ENCODE data around the gene RMI2.

The RMI2 gene

DNA sequence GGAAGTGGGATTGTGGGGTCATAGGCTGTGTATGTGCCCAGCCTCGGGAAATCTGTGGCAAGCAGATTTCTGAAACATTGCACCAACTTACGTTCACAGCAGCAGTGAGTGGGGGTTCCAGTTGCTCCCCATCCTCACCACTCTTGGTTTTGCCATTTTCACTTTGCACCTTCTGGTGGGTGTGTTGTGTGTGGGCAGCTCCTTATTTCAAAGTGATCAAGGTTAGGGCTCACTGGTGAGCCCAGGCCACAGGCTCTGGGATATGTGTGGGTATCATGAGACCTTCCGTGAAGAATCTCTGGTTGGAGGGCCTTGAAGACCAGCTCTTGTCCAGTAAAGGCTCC lies 34.7 kb upstream of the RMI2 start:
- no peak for DNase-seq

- DNase-seq = no peak
Measured at GRCh38 chr16:11310997-11311561, 34.2 kb upstream of the RMI2 start.

DNA sequence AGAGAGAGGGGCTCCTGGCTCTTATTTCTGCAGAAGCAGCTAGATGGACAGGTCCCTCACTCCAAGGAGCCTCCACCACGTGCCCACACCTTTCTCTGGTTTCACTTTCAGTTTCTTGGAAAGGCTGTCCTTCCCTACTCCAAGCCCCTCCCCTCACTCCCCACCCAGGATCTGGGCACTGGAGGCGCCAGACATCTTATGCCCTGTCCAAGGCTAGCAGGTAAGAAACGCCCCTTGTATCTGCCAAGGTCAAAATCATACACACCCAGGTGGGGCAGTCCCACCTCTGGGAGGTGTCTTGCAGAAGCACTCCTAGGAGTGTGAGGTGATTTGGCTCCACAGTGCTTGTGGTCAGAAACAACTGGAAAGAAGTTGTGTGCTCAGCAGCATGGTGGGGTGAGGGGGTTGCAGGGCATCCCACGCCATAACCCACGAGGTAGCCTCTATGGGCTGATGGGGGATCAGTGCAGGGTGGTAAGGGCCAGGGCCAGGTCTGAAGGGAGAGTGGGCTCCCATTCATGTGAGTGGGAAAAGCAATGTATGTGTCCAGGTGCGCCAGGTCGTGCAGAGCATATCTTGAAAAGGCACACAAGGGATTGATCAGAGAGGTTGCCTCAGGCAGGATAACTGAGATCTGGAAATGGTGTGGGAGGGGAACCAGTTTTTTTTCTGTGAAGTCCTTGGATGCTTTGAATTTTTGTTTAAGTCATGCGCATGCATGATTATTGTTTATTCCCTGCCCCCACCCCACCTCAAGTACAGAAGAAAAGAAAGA lies 32.4 kb upstream of the RMI2 start:
- no peak for DNase-seq

DNA sequence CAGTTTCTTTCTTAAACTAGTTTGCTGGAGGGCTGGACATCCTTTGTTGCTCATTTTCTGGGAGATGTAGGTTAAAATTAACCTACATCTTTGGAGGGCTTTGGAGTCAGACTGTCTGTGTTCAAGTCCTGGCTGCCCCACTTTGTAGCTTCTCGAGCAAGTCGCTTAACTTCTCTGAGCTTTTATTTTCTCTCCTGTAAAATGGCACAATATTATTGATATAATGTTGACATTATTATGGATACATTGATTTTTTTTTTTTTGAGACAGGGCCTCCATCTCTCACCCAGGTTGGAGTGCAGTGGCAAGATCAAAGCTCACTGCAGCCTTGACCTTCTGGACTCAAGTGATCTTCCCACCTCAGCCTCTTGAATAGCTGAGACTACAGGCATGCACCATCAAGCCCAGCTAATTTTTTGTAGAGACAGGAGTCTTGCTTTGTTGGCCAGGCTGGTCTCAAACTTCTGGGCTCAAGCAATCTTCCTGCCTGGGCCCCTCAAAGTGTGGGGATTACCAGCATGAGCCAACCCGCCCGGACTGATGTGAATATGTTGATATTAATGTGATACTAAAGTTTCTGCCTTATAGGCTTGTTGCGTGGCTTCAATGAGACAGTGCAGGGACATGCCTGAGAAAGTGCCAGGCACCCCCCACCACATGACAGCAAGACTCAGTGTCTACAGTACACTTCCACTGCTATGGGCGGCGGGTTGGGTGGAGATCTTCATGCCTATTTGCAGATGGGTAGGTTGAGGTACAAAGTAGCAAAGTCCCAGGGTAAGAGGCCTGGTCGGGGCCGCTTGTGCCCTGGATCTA lies 31.6 kb upstream of the RMI2 start:
- DNase-seq = no peak

DNA sequence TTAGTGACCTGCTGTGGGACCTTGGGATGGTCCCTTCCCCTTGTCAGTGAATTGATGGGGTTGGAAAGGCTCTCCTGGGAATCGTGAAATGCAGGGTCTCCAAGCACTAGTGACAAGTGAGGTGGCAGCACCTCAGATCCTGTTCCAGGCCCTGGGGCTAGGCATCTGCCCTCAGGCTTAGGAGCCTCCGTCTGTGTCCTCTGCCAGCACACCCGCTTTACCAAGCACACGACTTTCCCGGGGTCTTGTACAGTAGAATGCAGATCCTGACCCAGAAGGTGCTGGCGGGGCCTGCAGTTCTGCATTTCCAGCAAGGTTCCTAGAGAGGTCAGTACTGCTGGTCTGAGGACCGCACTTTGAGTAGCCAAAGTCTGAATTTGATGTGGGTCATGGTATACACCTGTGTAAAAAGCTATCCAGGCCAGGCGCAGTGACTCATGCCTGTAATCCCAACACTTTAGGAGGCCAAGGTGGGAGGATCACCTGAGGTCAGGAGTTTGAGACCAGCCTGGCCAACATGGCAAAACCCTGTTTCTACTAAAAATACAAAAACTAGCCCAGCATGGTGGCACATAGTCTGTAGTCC lies 30.9 kb upstream of the RMI2 start:
- no peak for DNase-seq

GRCh38 chr16:11315510-11315909 lies 29.7 kb upstream of the RMI2 start:
- no peak for DNase-seq

- no peak for DNase-seq
Measured at GRCh38 chr16:11316331-11317015, 28.8 kb upstream of the RMI2 start.

DNA sequence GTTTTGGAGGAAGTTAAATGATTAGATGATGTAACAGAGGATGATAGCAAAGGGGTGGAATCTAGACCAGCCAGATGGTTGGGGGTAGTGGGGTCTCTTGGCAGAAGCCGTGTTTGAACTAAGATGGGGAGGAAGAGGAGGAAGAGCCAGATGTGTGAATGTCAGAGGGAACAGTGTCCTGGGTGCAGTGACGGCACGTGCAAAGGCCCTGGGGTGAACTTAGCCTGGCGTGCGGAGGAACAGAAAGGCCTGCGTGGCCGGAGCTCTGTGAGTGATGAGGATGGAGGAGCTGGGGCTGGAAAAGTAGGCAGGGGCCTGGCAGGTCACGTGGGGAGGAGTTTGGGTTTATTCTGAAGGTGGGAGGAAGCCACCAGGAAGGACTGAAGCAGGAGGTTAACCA lies 26.4 kb upstream of the RMI2 start:
- DNase-seq = no peak

- no peak for DNase-seq
Measured at GRCh38 chr16:11319529-11320146, 25.6 kb upstream of the RMI2 start.

- no peak for DNase-seq
Measured at GRCh38 chr16:11320170-11320569, 25.1 kb upstream of the RMI2 start.

- no peak for DNase-seq
Measured at GRCh38 chr16:11321662-11322061, 23.6 kb upstream of the RMI2 start.

- no peak for DNase-seq
Measured at GRCh38 chr16:11322823-11323222, 22.4 kb upstream of the RMI2 start.

- no peak for DNase-seq
Measured at GRCh38 chr16:11323551-11324336, 21.5 kb upstream of the RMI2 start.

GRCh38 chr16:11325404-11326083 lies 19.7 kb upstream of the RMI2 start:
- no peak for DNase-seq

- DNase-seq = no peak
Measured at GRCh38 chr16:11326084-11326736, 19.0 kb upstream of the RMI2 start.

- no peak for DNase-seq
Measured at GRCh38 chr16:11326737-11327276, 18.5 kb upstream of the RMI2 start.

DNA sequence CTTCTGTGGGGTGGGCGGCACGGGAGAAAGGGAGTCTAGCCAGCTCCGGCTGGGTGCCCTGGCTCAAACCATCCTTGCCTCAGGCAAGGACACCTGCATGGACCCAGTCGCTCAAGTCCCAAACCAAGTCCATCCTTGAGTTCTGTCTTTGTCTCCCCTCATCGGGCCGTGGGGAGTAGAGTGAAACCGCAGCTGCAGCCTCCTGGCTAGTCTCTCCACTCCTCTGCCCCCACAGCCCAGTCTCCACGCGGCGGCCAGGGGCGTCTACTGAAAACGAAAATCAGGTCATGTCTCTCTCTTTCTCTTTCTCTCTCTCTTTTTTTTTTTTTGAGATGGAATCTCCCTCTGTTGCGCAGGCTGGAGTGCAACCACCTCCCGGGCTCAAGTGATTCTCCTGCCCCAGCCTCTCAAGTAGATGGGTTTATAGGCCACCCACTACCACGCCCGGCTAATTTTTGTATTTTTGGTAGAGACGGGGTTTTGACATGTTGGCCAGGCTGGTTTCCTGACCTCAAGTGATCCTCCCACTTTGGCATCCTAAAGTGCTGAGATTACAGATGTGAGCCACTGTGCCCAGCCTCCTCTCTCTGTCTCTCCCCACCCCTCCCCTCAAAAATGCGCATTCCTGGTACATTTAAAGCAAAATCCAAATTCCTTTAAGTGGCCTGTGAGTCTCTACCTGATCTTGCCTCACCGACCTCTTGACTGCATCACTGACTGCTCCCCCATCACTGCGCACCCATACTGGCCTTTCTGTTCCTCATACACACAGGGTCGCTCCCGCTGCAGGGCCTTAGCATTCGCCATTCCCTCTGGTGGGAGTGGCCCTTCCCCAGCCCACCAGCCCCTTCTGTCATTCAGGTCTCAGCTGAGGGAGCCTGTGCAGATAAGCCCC lies 17.7 kb upstream of the RMI2 start:
- no peak for DNase-seq

- no peak for DNase-seq
Measured at GRCh38 chr16:11328172-11329070, 16.8 kb upstream of the RMI2 start.

All from midbrain (tissue), 1 donor.